Smooth muscle cell (in vitro differentiated cells): ENCODE results near the gene NKG7. TPM values are rescaled to one million over a fixed set of nuclear protein-coding genes. Genes with fewer than 3 reads are reported as not detected.

Experiments used
- DNase-seq: peaks from one replicate; lab custom pipeline; 2025; ENCODE audit not compliant: unreplicated experiment; lab: John Stamatoyannopoulos, UW
- H2AFZ ChIP-seq: fragments of 200-600 bp; sonication (generic); 2 replicates; pipeline ENCODE4 v1.6.0; 2016; ENCODE audit warnings: antibody characterized with exemption, low read depth, mild to moderate bottlenecking
- H3F3A ChIP-seq: fragments of 200-600 bp; sonication (generic); 2 replicates; pipeline ENCODE4 v1.6.0; 2017; ENCODE audit warnings: antibody characterized with exemption, low read depth
- H3K27ac ChIP-seq: fragments of 200-600 bp; sonication (generic); 2 replicates; pipeline ENCODE4 v1.5.1; 2016; ENCODE audit warnings: low read depth, mild to moderate bottlenecking
- H3K27me3 ChIP-seq: fragments of 200-600 bp; sonication (generic); 2 replicates; pipeline ENCODE4 v1.6.1; 2016; ENCODE audit warnings: low read depth, mild to moderate bottlenecking
- H3K36me3 ChIP-seq: fragments of 200-600 bp; sonication (generic); 2 replicates; pipeline ENCODE4 v1.5.1; 2016; ENCODE audit warnings: low read depth
- H3K4me1 ChIP-seq: fragments of 200-600 bp; sonication (generic); 2 replicates; pipeline ENCODE4 v1.5.1; 2016; ENCODE audit warnings: low read depth
- H3K4me2 ChIP-seq: fragments of 200-600 bp; sonication (generic); 2 replicates; pipeline ENCODE4 v1.6.0; 2016; ENCODE audit warnings: mild to moderate bottlenecking
- H3K4me3 ChIP-seq: fragments of 200-600 bp; sonication (generic); 2 replicates; pipeline ENCODE4 v1.5.1; 2016; ENCODE audit warnings: mild to moderate bottlenecking
- H3K79me2 ChIP-seq: fragments of 200-600 bp; sonication (generic); 2 replicates; pipeline ENCODE4 v1.6.0; 2016; ENCODE audit warnings: low read depth, mild to moderate bottlenecking
- H3K9ac ChIP-seq: fragments of 200-600 bp; sonication (generic); 2 replicates; pipeline ENCODE4 v1.6.0; 2016; ENCODE audit warnings: low read depth
- H3K9me3 ChIP-seq: fragments of 200-600 bp; sonication (generic); replicated peaks from 2 replicates; pipeline ENCODE4 v1.5.1; 2016; ENCODE audit warnings: low read depth
- H4K20me1 ChIP-seq: fragments of 200-600 bp; sonication (generic); 2 replicates; pipeline ENCODE4 v1.6.0; 2016; ENCODE audit warnings: low read depth
- WGBS: methylation state at CpG from one replicate; pipeline ENCODE4 v1.1.7; 2016; ENCODE audit warnings: low lambda C conversion rate; 5-methylcytosine and 5-hydroxymethylcytosine counted together
- polyA plus RNA-seq: library from polyadenylated mRNA; unstranded; fragments of >200 nt; fragmentation: Nextera tagmentation; extraction: Ambion mirVana; gene quantifications from 2 replicates; pipeline ENCODE4 v1.2.1, GENCODE V29; 2016
- total RNA-seq: library from RNA; depleted of rRNA; stranded (reverse); fragments of >200 nt; gene quantifications from 2 replicates; pipeline ENCODE4 v1.2.3, GENCODE V29; 2014
- TF ChIP-seq, protein P1 (sequence below): fragments of 200-600 bp; sonication (generic); IDR thresholded peaks from 2 replicates; pipeline ENCODE4 v1.5.1; 2017; ENCODE audit warnings: borderline replicate concordance, mild to moderate bottlenecking, antibody characterized with exemption; ENCODE audit not compliant: insufficient read depth, poor library complexity, severe bottlenecking

Gene NKG7
- total and polyA plus RNA-seq, 2 experiments from 2014 or later, result not detected

- Histone ChIP-seq H3K27me3 (no peaks in the 10 kb centered on the region), H3K36me3 (no peaks in the 10 kb centered on the region), H3K4me1 (no peaks in the 10 kb centered on the region), H3F3A (peaks cover 6% of the 10 kb centered on the region), H3K4me2 (no peak overlapping the region), H3K9me3 (no peaks in the 10 kb centered on the region), H4K20me1 (no peaks in the 10 kb centered on the region), H3K4me3 (no peak overlapping the region), H3K79me2 (no peaks in the 10 kb centered on the region), H3K9ac (no peak overlapping the region), H2AFZ (no peak overlapping the region), H3K27ac (no peak overlapping the region)
- no peak for DNase-seq
- 79% methylated on average over 10 of the region's 10 CpGs for WGBS
- TF ChIP-seq, protein P1, sequence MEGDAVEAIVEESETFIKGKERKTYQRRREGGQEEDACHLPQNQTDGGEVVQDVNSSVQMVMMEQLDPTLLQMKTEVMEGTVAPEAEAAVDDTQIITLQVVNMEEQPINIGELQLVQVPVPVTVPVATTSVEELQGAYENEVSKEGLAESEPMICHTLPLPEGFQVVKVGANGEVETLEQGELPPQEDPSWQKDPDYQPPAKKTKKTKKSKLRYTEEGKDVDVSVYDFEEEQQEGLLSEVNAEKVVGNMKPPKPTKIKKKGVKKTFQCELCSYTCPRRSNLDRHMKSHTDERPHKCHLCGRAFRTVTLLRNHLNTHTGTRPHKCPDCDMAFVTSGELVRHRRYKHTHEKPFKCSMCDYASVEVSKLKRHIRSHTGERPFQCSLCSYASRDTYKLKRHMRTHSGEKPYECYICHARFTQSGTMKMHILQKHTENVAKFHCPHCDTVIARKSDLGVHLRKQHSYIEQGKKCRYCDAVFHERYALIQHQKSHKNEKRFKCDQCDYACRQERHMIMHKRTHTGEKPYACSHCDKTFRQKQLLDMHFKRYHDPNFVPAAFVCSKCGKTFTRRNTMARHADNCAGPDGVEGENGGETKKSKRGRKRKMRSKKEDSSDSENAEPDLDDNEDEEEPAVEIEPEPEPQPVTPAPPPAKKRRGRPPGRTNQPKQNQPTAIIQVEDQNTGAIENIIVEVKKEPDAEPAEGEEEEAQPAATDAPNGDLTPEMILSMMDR, result no peak
Observed at GRCh38 chr19:51347209-51347928, 25.1 kb downstream of the NKG7 start.

- Histone ChIP-seq H3F3A (peaks cover 6% of the 10 kb centered on the region), H3K9me3 (no peaks in the 10 kb centered on the region), H3K27me3 (no peaks in the 10 kb centered on the region), H3K36me3 (no peaks in the 10 kb centered on the region), H3K27ac (no peak overlapping the region), H3K4me3 (no peak overlapping the region), H2AFZ (no peak overlapping the region), H3K4me1 (no peaks in the 10 kb centered on the region), H3K4me2 (no peak overlapping the region), H3K79me2 (no peaks in the 10 kb centered on the region), H4K20me1 (no peaks in the 10 kb centered on the region), H3K9ac (no peak overlapping the region)
- WGBS, result 84% methylated on average over 17 of the region's 17 CpGs
- TF ChIP-seq, protein P1, result no peak
- no peak for DNase-seq
Observed at GRCh38 chr19:51346742-51347141, 25.7 kb downstream of the NKG7 start.

- no peak overlapping the region for H3K4me3 ChIP-seq
- no peaks in the 10 kb centered on the region for H3K27me3 ChIP-seq
- H3K4me2 ChIP-seq, result no peak overlapping the region
- H3K79me2 ChIP-seq, result no peaks in the 10 kb centered on the region
- H4K20me1 ChIP-seq, result no peaks in the 10 kb centered on the region
- H3K27ac ChIP-seq, result no peak overlapping the region
- no peak overlapping the region for H2AFZ ChIP-seq
- no peak for DNase-seq
- H3K9me3 ChIP-seq, result no peaks in the 10 kb centered on the region
- 97% methylated on average over 8 of the region's 9 CpGs for WGBS
- H3K9ac ChIP-seq, result no peak overlapping the region
- H3K36me3 ChIP-seq, result no peaks in the 10 kb centered on the region
- H3F3A ChIP-seq, result no peaks in the 10 kb centered on the region
- H3K4me1 ChIP-seq, result no peaks in the 10 kb centered on the region
- TF ChIP-seq, protein P1, result no peak
Observed at GRCh38 chr19:51345076-51345620, 27.3 kb downstream of the NKG7 start.
